Endothelial cell of umbilical vein (primary cell): ENCODE data around the gene TXNL4B. TPM values are rescaled to one million over a fixed set of nuclear protein-coding genes. Genes with fewer than 3 reads are reported as not detected.

ENCODE experiments used
- BruUV-seq: library from RNA; stranded (reverse); fragments of 400-500 nt; replicated peaks from 2 replicates; lab custom pipeline; 2021; lab: Mats Ljungman, UMichigan
- CTCF ChIA-PET: fragments of 300-600, 350-600 bp; sonication (Branson Sonifier 250); formaldehyde crosslinking; loops from one replicate; lab custom pipeline; 2021; ENCODE audit warnings: antibody characterized with exemption, inconsistent platforms; lab: Charles Lee
- POLR2A ChIA-PET: fragments of 300-600, 350-600 bp; sonication (Branson Sonifier 250); formaldehyde crosslinking; loops from one replicate; lab custom pipeline; 2021; ENCODE audit warnings: antibody characterized with exemption, inconsistent platforms; lab: Charles Lee
- DNase-seq: peaks from one replicate; pipeline ENCODE4 v3.0.0-alpha.2; 2011; ENCODE audit warnings: low read depth, low spot score
- FAIRE-seq: peaks from 2 replicates; lab custom pipeline; 2011; peaks lifted over from hg19 to GRCh38; lab: Jason Lieb, UNC
- H2AFZ ChIP-seq: 2 replicates; pipeline ENCODE4 v1.6.0; 2012; ENCODE audit warnings: low read depth, low read length, control low read depth, inconsistent platforms
- H3K27ac ChIP-seq: 2 replicates; pipeline ENCODE4 v1.5.1; 2011; ENCODE audit warnings: low read depth, mild to moderate bottlenecking, control low read depth, low read length, moderate library complexity; ENCODE audit not compliant: insufficient read depth
- H3K27me3 ChIP-seq, 2 experiments: 2 replicates each; pipeline versions ENCODE4 v1.6.0 to v1.6.1; 2011; ENCODE audit warnings: low read length in 2 of 2, mixed read lengths in 1 of 2; ENCODE audit not compliant: control insufficient read depth in 2 of 2, insufficient read depth in 2 of 2
- H3K36me3 ChIP-seq, 2 experiments: 2 replicates in 1 of 2; 3 replicates in 1 of 2; pipeline ENCODE4 v1.5.1; 2011; ENCODE audit warnings: low read length in 2 of 2, mild to moderate bottlenecking in 1 of 2, moderate library complexity in 1 of 2; ENCODE audit not compliant: control insufficient read depth in 2 of 2, insufficient read depth in 2 of 2; ENCODE audit errors: extremely low read depth in 1 of 2
- H3K4me1 ChIP-seq: 3 replicates; pipeline ENCODE4 v1.5.1; 2011; ENCODE audit warnings: mild to moderate bottlenecking, low read length; ENCODE audit not compliant: control insufficient read depth, insufficient read depth; ENCODE audit errors: extremely low read depth
- H3K4me2 ChIP-seq: 2 replicates; pipeline ENCODE4 v1.6.1; 2011; ENCODE audit warnings: low read length, control low read depth, mixed read lengths; ENCODE audit not compliant: insufficient read depth
- H3K4me3 ChIP-seq, 3 experiments: fragments of 200-600 bp in 1 of 3; sonication (generic), shearing (Covaris generic) in 1 of 3; replicated peaks in 1 of 3; 2 replicates each; pipeline ENCODE4 v1.5.1; 2011 to 2016; ENCODE audit warnings: control low read depth in 3 of 3, low read length in 3 of 3, mild to moderate bottlenecking in 2 of 3, inconsistent platforms in 1 of 3, low read depth in 1 of 3, moderate library complexity in 1 of 3; ENCODE audit not compliant: insufficient read depth in 1 of 3
- H3K79me2 ChIP-seq: 2 replicates; pipeline ENCODE4 v1.6.0; 2012; ENCODE audit warnings: low read length, inconsistent platforms; ENCODE audit not compliant: control insufficient read depth, insufficient read depth
- H3K9ac ChIP-seq: replicated peaks from 2 replicates; pipeline ENCODE3; 2011; ENCODE audit warnings: low read length, control low read depth; ENCODE audit not compliant: insufficient read depth; ENCODE audit errors: extremely low read depth
- H3K9me1 ChIP-seq: replicated peaks from 3 replicates; pipeline ENCODE4 v1.6.0; 2011; ENCODE audit warnings: mild to moderate bottlenecking, low read length; ENCODE audit not compliant: control insufficient read depth, insufficient read depth; ENCODE audit errors: extremely low read depth
- H3K9me3 ChIP-seq: replicated peaks from 2 replicates; pipeline ENCODE4 v1.5.1; 2012; ENCODE audit warnings: low read length, inconsistent platforms; ENCODE audit not compliant: control insufficient read depth, insufficient read depth
- H4K20me1 ChIP-seq: replicated peaks from 2 replicates; pipeline ENCODE3; 2011; ENCODE audit warnings: mild to moderate bottlenecking, low read length; ENCODE audit not compliant: control insufficient read depth, insufficient read depth; ENCODE audit errors: extremely low read depth
- EZH2 ChIP-seq: IDR thresholded peaks from 2 replicates; pipeline ENCODE4 v1.6.1; 2012; ENCODE audit warnings: borderline replicate concordance, low read depth, mild to moderate bottlenecking, moderate library complexity, low read length, inconsistent platforms; ENCODE audit not compliant: severe bottlenecking
- FOS ChIP-seq: IDR thresholded peaks from 2 replicates; pipeline ENCODE4 v1.6.1; 2011; ENCODE audit warnings: mild to moderate bottlenecking, low read length, moderate library complexity, borderline replicate concordance; ENCODE audit not compliant: insufficient read depth
- GATA2 ChIP-seq: IDR thresholded peaks from 2 replicates; pipeline ENCODE4 v1.7.0; 2011; ENCODE audit warnings: low read depth, mild to moderate bottlenecking, moderate library complexity, mixed read lengths, low read length; ENCODE audit not compliant: insufficient read length, insufficient read depth
- JUN ChIP-seq: IDR thresholded peaks from 2 replicates; pipeline ENCODE4 v1.6.1; 2011; ENCODE audit warnings: borderline replicate concordance, low read depth; ENCODE audit not compliant: insufficient read length, insufficient read depth
- MAX ChIP-seq: IDR thresholded peaks from 2 replicates; pipeline ENCODE4 v1.6.1; 2011; ENCODE audit not compliant: insufficient read depth, insufficient read length
- MYC ChIP-seq: IDR thresholded peaks from one replicate; pipeline ENCODE4 v1.6.1; 2011; ENCODE audit warnings: mild to moderate bottlenecking, low read depth, low read length
- POLR2A ChIP-seq: IDR thresholded peaks from 2 replicates; pipeline ENCODE4 v1.6.1; 2012; ENCODE audit warnings: low read depth, mild to moderate bottlenecking, control low read depth, low read length
- POLR2AphosphoS5 ChIP-seq: IDR thresholded peaks from 2 replicates; pipeline ENCODE4 v1.6.1; 2012; ENCODE audit warnings: low read depth, mild to moderate bottlenecking, control low read depth, low read length, moderate library complexity; ENCODE audit not compliant: insufficient read depth
- dilution Hi-C: fragments of 300-500 bp; cut with MboI; formaldehyde crosslinking; loops from one replicate; pipeline ENCODE4 v1.15.0; 2019; ENCODE audit warnings: low sequenced_read_pairs; ENCODE audit not compliant: extremely low pct_ligation_motif_present
- intact Hi-C: fragments of 100-400 bp; cut with micrococcal nuclease; formaldehyde crosslinking; loops from one replicate; pipeline ENCODE4 v1.10.0; 2022
- polyA plus RNA-seq, 4 experiments: library from polyadenylated mRNA; depleted of rRNA in 3 of 4; stranded (reverse) in 3 of 4; unstranded in 1 of 4; fragments of >200 nt; gene quantifications; 2 replicates each; pipeline versions ENCODE4 v1.2.1 to v1.2.3, GENCODE V29; 2011 to 2012; ENCODE audit warnings: missing spikeins in 1 of 4
- total RNA-seq: library from RNA; stranded (reverse); gene quantifications from 2 replicates; pipeline ENCODE4 v1.2.3, GENCODE V29; 2021
- TF ChIP-seq, protein P1 (sequence below), 2 donors: IDR thresholded peaks; 1 replicate in 1 of 2; 2 replicates in 1 of 2; pipeline ENCODE4 v1.5.1; 2011; ENCODE audit warnings: low read length in 2 of 2, mild to moderate bottlenecking in 2 of 2, moderate library complexity in 2 of 2, control low read depth in 1 of 2, inconsistent platforms in 1 of 2, low read depth in 1 of 2; ENCODE audit not compliant: insufficient read depth in 1 of 2; ENCODE audit errors: extremely low read depth in 1 of 2

Gene TXNL4B
- total and polyA plus RNA-seq, 2 donors (not counting 3 experiments of a cell fraction or from before 2014, with no cell fraction given): 10.0 to 12.7 TPM

- no TSS peak for BruUV-seq
- FAIRE-seq (no peak), DNase-seq (no peak)
- no peak for TF ChIP-seq EZH2
- no peak for TF ChIP-seq MAX
- no peak for TF ChIP-seq JUN
- TF ChIP-seq GATA2: no peak
- no peak for TF ChIP-seq POLR2A
- no peak for TF ChIP-seq POLR2AphosphoS5
- TF ChIP-seq MYC: no peak
- TF ChIP-seq, protein P1, sequence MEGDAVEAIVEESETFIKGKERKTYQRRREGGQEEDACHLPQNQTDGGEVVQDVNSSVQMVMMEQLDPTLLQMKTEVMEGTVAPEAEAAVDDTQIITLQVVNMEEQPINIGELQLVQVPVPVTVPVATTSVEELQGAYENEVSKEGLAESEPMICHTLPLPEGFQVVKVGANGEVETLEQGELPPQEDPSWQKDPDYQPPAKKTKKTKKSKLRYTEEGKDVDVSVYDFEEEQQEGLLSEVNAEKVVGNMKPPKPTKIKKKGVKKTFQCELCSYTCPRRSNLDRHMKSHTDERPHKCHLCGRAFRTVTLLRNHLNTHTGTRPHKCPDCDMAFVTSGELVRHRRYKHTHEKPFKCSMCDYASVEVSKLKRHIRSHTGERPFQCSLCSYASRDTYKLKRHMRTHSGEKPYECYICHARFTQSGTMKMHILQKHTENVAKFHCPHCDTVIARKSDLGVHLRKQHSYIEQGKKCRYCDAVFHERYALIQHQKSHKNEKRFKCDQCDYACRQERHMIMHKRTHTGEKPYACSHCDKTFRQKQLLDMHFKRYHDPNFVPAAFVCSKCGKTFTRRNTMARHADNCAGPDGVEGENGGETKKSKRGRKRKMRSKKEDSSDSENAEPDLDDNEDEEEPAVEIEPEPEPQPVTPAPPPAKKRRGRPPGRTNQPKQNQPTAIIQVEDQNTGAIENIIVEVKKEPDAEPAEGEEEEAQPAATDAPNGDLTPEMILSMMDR (IDR thresholded peaks at IDR 0.05; ENCODE audit: extremely low read depth in 1 of 2, insufficient read depth in 1 of 2, low read depth in 1 of 2, low read length in 2 of 2): no peak
- TF ChIP-seq FOS: no peak
- H3K4me2 ChIP-seq: no peak overlapping the region
- dilution Hi-C loops: no loop called here
- no peaks in the 10 kb centered on the region for H3K27me3 ChIP-seq
- no peak overlapping the region for H3K27ac ChIP-seq
- H3K4me1 ChIP-seq: no peaks in the 10 kb centered on the region
- H3K4me3 ChIP-seq: no peak overlapping the region
- H3K9ac ChIP-seq: no peak overlapping the region
- H4K20me1 ChIP-seq: no peaks in the 10 kb centered on the region
- no peak overlapping the region for H2AFZ ChIP-seq
- ChIA-PET CTCF (no interaction called here), POLR2A (no interaction called here)
- no peaks in the 10 kb centered on the region for H3K36me3 ChIP-seq
- intact Hi-C loops: no loop called here
- no peaks in the 10 kb centered on the region for H3K79me2 ChIP-seq
- no peaks in the 10 kb centered on the region for H3K9me1 ChIP-seq
- H3K9me3 ChIP-seq: no peaks in the 10 kb centered on the region
Measured at GRCh38 chr16:72043058-72043457, 50.4 kb downstream of the TXNL4B start.
